ENCODE data around the gene PRR33.

GRCh38 chr11:1842149-1843097 is 49.3 kb downstream of the PRR33 start:
- no peak for TF ChIP-seq CTCF (conservative IDR thresholded peaks at IDR 0.05; ENCODE audit: low read length)
- no peak for TF ChIP-seq EZH2phosphoT487 (IDR thresholded peaks at IDR 0.05; ENCODE audit: borderline replicate concordance)
